ENCODE measurements around the gene C16orf90.

Gene C16orf90

GRCh38 chr16:3467921-3468320 is 27.4 kb downstream of the C16orf90 start:
- H3K36me3 ChIP-seq (ENCODE audit: control insufficient read depth, insufficient read depth, low read length): peaks cover 10% of the 10 kb centered on the region
- H3K27me3 ChIP-seq (ENCODE audit: control insufficient read depth, insufficient read depth, low read length): no peaks in the 10 kb centered on the region
- H3K4me1 ChIP-seq (ENCODE audit: control insufficient read depth, insufficient read depth, low read length): peaks cover 19% of the 10 kb centered on the region
- no peaks in the 10 kb centered on the region for H3K9me3 ChIP-seq (ENCODE audit: control insufficient read depth, low read length)
- no peak overlapping the region for H3K4me3 ChIP-seq (ENCODE audit: low read length)
- H3K9ac ChIP-seq (ENCODE audit: low read length): no peak overlapping the region

- Histone ChIP-seq H3K9ac (ENCODE audit: low read length) (no peak overlapping the region), H3K4me3 (ENCODE audit: low read length) (no peak overlapping the region), H3K27me3 (ENCODE audit: control insufficient read depth, insufficient read depth, low read length) (no peaks in the 10 kb centered on the region), H3K9me3 (ENCODE audit: control insufficient read depth, low read length) (no peaks in the 10 kb centered on the region), H3K4me1 (ENCODE audit: control insufficient read depth, insufficient read depth, low read length) (peaks cover 23% of the 10 kb centered on the region), H3K36me3 (ENCODE audit: control insufficient read depth, insufficient read depth, low read length) (peaks cover 10% of the 10 kb centered on the region)
These were observed 28.1 kb downstream of the C16orf90 start for GRCh38 chr16:3467182-3467581.

GRCh38 chr16:3465911-3466584 is 29.2 kb downstream of the C16orf90 start:
- H3K9me3 ChIP-seq (ENCODE audit: control insufficient read depth, low read length): no peaks in the 10 kb centered on the region
- no peak overlapping the region for H3K9ac ChIP-seq (ENCODE audit: low read length)
- peaks cover 10% of the 10 kb centered on the region for H3K36me3 ChIP-seq (ENCODE audit: control insufficient read depth, insufficient read depth, low read length)
- H3K4me3 ChIP-seq (ENCODE audit: low read length): no peak overlapping the region
- H3K27me3 ChIP-seq (ENCODE audit: control insufficient read depth, insufficient read depth, low read length): no peaks in the 10 kb centered on the region
- H3K4me1 ChIP-seq (ENCODE audit: control insufficient read depth, insufficient read depth, low read length): peaks cover 30% of the 10 kb centered on the region

DNA sequence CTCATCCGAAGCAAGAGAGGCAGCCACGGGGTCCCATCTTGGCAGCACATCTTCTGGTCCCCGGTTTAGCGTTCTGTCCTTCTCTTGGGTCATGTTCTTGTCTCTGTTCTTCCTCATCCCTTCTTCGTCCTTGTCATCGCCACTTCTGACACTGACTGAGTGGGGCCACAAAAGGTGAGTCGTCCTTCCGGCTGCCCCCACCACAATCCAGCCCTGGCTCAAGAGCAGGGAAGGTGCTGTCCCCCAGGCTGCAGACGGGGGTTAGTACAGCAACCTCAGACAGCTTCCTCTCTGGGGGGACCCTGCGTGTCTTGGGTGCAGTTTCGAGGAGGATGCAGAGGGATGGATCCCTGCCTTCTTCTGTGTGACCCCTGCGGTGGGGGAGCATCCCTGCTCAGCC is 30.0 kb downstream of the C16orf90 start:
- H3K9ac ChIP-seq (ENCODE audit: low read length): no peak overlapping the region
- peaks cover 38% of the 10 kb centered on the region for H3K4me1 ChIP-seq (ENCODE audit: control insufficient read depth, insufficient read depth, low read length)
- peaks cover 10% of the 10 kb centered on the region for H3K36me3 ChIP-seq (ENCODE audit: control insufficient read depth, insufficient read depth, low read length)
- no peak overlapping the region for H3K4me3 ChIP-seq (ENCODE audit: low read length)
- H3K27me3 ChIP-seq (ENCODE audit: control insufficient read depth, insufficient read depth, low read length): no peaks in the 10 kb centered on the region
- H3K9me3 ChIP-seq (ENCODE audit: control insufficient read depth, low read length): no peaks in the 10 kb centered on the region

GRCh38 chr16:3461151-3461550 is 34.1 kb downstream of the C16orf90 start:
- H3K4me3 ChIP-seq (ENCODE audit: low read length): no peak overlapping the region
- no peak overlapping the region for H3K9ac ChIP-seq (ENCODE audit: low read length)
- H3K4me1 ChIP-seq (ENCODE audit: control insufficient read depth, insufficient read depth, low read length): peaks cover 48% of the 10 kb centered on the region
- peaks cover 9% of the 10 kb centered on the region for H3K36me3 ChIP-seq (ENCODE audit: control insufficient read depth, insufficient read depth, low read length)
- H3K9me3 ChIP-seq (ENCODE audit: control insufficient read depth, low read length): no peaks in the 10 kb centered on the region
- H3K27me3 ChIP-seq (ENCODE audit: control insufficient read depth, insufficient read depth, low read length): no peaks in the 10 kb centered on the region

DNA sequence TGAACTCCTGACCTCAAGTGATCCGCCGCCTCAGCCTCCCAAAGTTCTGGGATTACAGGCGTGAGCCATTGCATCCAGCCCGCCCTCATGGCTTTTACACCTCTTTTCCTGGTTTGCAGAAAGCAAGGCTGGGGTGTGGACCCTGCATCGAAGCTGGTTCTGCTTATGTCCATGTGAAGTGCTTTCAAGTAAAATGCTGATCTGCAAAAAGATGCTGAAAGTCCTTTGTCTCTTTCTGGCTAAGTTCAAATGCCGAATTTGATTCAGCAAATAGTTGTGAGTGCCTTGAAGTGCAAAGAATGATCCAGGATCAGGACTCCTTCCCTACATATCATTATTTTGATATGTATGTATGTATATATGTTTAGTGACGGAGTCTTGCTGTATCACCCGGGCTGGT is 34.7 kb downstream of the C16orf90 start:
- peaks cover 54% of the 10 kb centered on the region for H3K4me1 ChIP-seq (ENCODE audit: control insufficient read depth, insufficient read depth, low read length)
- no peaks in the 10 kb centered on the region for H3K9me3 ChIP-seq (ENCODE audit: control insufficient read depth, low read length)
- no peak overlapping the region for H3K9ac ChIP-seq (ENCODE audit: low read length)
- peaks cover 3% of the 10 kb centered on the region for H3K36me3 ChIP-seq (ENCODE audit: control insufficient read depth, insufficient read depth, low read length)
- no peak overlapping the region for H3K4me3 ChIP-seq (ENCODE audit: low read length)
- H3K27me3 ChIP-seq (ENCODE audit: control insufficient read depth, insufficient read depth, low read length): no peaks in the 10 kb centered on the region

- Histone ChIP-seq H3K27me3 (ENCODE audit: control insufficient read depth, insufficient read depth, low read length) (no peaks in the 10 kb centered on the region), H3K9ac (ENCODE audit: low read length) (no peak overlapping the region), H3K36me3 (ENCODE audit: control insufficient read depth, insufficient read depth, low read length) (no peaks in the 10 kb centered on the region), H3K4me3 (ENCODE audit: low read length) (no peak overlapping the region), H3K4me1 (ENCODE audit: control insufficient read depth, insufficient read depth, low read length) (peaks cover 54% of the 10 kb centered on the region), H3K9me3 (ENCODE audit: control insufficient read depth, low read length) (no peaks in the 10 kb centered on the region)
These were observed 35.2 kb downstream of the C16orf90 start for GRCh38 chr16:3460121-3460520.

- H3K4me3 ChIP-seq (ENCODE audit: low read length): peak overlapping the region; percentile 63
- H3K36me3 ChIP-seq (ENCODE audit: control insufficient read depth, insufficient read depth, low read length): no peaks in the 10 kb centered on the region
- H3K9ac ChIP-seq (ENCODE audit: low read length): no peak overlapping the region
- no peaks in the 10 kb centered on the region for H3K27me3 ChIP-seq (ENCODE audit: control insufficient read depth, insufficient read depth, low read length)
- H3K4me1 ChIP-seq (ENCODE audit: control insufficient read depth, insufficient read depth, low read length): peaks cover 51% of the 10 kb centered on the region
- H3K9me3 ChIP-seq (ENCODE audit: control insufficient read depth, low read length): no peaks in the 10 kb centered on the region
These were observed 35.7 kb downstream of the C16orf90 start for GRCh38 chr16:3459401-3460090.

DNA sequence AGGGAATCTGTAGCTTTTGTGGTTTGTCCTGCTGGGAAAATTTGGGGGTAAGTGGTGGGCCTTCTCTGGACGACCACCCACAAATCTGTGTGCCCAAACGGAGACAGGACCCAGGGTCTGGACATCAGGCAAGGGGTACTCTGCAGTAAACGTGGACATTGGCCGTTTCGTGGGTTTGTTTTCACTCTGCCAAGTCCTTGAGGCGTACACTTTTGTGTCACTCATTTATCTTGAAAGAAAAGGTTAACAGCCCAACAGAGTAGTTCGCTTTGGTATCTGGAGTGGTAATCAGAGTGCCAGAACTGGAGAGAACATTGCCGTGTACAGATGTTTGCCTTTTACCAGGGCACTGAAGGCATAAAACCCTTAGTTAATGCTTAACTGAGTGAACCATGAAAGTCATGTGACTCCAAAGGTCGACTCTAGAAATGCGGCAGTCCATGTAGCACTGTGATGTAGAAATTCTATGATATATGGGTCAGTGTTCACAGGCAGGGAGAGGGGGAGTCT is 36.4 kb downstream of the C16orf90 start:
- H3K4me3 ChIP-seq (ENCODE audit: low read length): peak overlapping the region; percentile 63
- no peaks in the 10 kb centered on the region for H3K9me3 ChIP-seq (ENCODE audit: control insufficient read depth, low read length)
- peak overlapping the region; percentile 80 for H3K9ac ChIP-seq (ENCODE audit: low read length)
- no peaks in the 10 kb centered on the region for H3K27me3 ChIP-seq (ENCODE audit: control insufficient read depth, insufficient read depth, low read length)
- no peaks in the 10 kb centered on the region for H3K36me3 ChIP-seq (ENCODE audit: control insufficient read depth, insufficient read depth, low read length)
- peaks cover 45% of the 10 kb centered on the region for H3K4me1 ChIP-seq (ENCODE audit: control insufficient read depth, insufficient read depth, low read length)

DNA sequence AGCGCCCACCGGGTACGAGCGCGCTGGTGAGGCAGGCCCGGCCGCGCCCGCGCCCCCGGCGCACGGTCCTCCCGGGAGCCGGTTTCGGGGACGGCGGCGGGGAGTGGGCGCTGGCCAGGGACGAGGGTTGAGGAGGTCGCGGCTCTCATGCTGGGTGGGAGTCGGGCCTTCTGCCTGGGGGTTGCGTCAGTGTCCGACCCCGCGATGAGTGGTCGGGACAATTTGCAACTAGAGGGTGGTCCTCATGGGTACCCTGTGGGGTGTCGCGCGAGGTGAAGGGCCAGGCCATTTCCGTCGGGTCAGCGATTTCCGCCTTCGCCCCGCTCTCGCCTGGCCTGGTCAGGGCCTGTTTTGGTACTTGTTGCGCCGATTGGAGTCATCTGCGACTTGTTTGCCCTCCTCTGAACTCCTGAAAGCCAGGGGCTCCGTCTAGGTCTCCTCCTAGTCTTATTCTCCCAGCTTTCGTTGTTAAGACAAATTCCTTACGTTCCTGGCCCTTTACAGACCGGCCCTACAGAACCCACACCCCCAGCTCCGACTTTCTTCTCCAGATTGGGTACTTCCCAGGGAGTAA is 36.9 kb downstream of the C16orf90 start:
- peaks cover 45% of the 10 kb centered on the region for H3K4me1 ChIP-seq (ENCODE audit: control insufficient read depth, insufficient read depth, low read length)
- H3K9me3 ChIP-seq (ENCODE audit: control insufficient read depth, low read length): no peaks in the 10 kb centered on the region
- peak overlapping the region; percentile 80 for H3K9ac ChIP-seq (ENCODE audit: low read length)
- peak overlapping the region; percentile 63 for H3K4me3 ChIP-seq (ENCODE audit: low read length)
- H3K27me3 ChIP-seq (ENCODE audit: control insufficient read depth, insufficient read depth, low read length): no peaks in the 10 kb centered on the region
- no peaks in the 10 kb centered on the region for H3K36me3 ChIP-seq (ENCODE audit: control insufficient read depth, insufficient read depth, low read length)

DNA sequence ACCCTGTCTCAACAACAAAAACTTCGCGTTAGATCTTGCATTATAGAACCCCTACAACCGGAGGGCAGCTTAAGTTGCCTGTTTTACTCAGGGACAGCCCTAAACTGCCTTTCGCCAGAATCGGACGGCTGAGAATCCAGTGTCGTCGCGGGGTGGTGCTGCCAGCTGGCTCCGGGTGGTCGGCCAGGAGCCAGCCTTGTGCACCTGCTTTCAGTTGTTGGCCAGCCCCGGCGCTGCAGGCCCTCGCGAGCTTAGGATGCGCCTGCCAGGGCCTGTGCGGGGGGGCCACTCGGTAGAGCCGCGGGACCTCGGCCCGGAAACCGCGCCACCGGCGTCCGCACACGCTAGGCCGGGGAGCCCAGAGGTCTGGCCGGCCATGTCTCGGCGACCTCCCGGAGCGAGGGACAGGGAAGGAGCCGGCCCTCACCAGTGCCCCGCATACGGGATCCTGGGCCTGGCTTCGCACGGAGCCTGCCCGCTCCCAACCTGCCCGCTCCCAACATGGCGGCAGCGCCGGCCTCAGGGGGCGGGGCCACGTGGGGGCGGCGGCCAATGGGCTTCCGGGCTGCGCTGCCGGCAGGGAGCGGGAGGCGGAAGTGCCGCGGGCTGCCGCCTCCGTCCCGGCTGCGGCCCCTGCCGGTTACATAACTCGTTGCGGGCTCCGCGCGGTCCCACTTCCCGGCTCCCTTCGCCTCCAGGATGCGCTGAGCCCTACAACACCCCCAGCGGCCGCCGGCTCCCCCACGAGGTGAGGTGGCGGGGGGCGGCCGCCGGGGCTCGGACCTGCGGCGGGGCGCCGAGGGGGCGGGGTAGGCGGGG is 37.6 kb downstream of the C16orf90 start:
- peak overlapping the region; percentile 93 for H3K4me3 ChIP-seq (ENCODE audit: low read length)
- H3K9me3 ChIP-seq (ENCODE audit: control insufficient read depth, low read length): no peaks in the 10 kb centered on the region
- peak overlapping the region; percentile 80 for H3K9ac ChIP-seq (ENCODE audit: low read length)
- peaks cover 45% of the 10 kb centered on the region for H3K4me1 ChIP-seq (ENCODE audit: control insufficient read depth, insufficient read depth, low read length)
- H3K27me3 ChIP-seq (ENCODE audit: control insufficient read depth, insufficient read depth, low read length): no peaks in the 10 kb centered on the region
- H3K36me3 ChIP-seq (ENCODE audit: control insufficient read depth, insufficient read depth, low read length): no peaks in the 10 kb centered on the region
